Astrocyte of the cerebellum (primary cell): ENCODE data around the gene GNAT2.

Source experiments
- DNase-seq: peaks from one replicate; pipeline ENCODE4 v3.0.0-alpha.2; 2011; ENCODE audit warnings: low read depth
- H3K4me3 ChIP-seq: 2 replicates; pipeline ENCODE4 v1.5.1; 2011; ENCODE audit warnings: mild to moderate bottlenecking, low read depth, low read length, moderate library complexity
- in situ Hi-C: cut with HindIII; loops from 2 replicates; pipeline ENCODE4 v1.10.0; 2017; ENCODE audit warnings: low sequenced_read_pairs
- TF ChIP-seq, protein P1 (sequence below): IDR thresholded peaks from 2 replicates; pipeline ENCODE4 v1.5.1; 2012; ENCODE audit warnings: low read length, low read depth, moderate library complexity, mild to moderate bottlenecking; ENCODE audit errors: missing control alignments

The GNAT2 gene

DNA sequence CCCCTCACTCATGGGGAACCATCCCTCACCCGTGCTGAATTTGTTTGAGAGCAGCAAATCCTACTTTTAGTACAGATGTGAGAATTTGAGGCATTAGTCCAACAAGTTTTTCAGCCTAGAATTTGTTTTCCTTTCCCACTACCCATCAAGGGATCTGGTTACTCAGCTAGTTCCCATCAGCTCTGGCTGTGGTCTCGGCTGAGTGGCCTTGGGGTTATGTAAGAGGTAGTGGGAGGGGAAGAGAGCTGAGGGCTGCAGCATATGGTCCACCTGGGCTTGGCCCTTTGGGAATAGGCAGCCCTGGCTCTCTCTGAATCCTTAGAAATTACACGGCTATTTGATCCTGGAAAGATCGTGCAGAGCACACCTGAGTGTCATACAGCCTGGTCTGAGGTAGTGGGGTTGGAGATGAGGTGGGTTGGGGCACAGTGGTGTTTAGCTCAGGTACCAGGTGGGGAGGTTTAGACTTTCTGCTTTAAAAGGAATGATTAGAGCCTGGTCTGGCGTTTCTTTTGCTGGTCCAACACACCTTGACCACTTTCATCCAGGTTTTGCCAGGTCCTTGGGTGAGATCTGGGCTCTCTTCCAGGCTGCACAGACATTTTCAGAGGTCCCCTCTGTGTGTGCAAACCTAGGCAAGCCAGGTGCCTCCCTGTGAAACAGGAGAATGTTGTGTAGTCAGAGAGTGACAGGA, 40.7 kb upstream of the GNAT2 start:
- in situ Hi-C loops: no loop called here
- TF ChIP-seq, protein P1, sequence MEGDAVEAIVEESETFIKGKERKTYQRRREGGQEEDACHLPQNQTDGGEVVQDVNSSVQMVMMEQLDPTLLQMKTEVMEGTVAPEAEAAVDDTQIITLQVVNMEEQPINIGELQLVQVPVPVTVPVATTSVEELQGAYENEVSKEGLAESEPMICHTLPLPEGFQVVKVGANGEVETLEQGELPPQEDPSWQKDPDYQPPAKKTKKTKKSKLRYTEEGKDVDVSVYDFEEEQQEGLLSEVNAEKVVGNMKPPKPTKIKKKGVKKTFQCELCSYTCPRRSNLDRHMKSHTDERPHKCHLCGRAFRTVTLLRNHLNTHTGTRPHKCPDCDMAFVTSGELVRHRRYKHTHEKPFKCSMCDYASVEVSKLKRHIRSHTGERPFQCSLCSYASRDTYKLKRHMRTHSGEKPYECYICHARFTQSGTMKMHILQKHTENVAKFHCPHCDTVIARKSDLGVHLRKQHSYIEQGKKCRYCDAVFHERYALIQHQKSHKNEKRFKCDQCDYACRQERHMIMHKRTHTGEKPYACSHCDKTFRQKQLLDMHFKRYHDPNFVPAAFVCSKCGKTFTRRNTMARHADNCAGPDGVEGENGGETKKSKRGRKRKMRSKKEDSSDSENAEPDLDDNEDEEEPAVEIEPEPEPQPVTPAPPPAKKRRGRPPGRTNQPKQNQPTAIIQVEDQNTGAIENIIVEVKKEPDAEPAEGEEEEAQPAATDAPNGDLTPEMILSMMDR: no peak
- no peak overlapping the region for H3K4me3 ChIP-seq
- no peak for DNase-seq

DNA sequence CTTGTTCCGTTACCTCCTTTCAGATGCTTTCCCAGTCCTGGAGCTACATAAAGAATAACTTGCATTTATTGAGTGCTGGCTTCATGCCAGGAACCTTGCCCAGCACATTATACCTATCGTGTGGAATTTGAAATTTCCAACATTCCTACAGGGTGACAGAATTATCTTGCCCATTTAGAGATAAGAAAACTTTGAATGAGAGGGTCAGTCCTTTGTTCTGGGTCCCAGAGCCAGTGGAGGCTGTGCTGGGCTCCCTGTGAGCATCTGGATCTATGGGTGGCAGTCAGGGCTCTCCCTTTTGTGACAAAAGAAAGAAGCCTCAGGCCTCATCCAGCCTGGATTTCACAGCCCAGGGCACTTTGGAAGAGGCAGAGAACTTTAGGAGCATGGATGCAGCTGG, 39.7 kb upstream of the GNAT2 start:
- in situ Hi-C loops: no loop called here
- TF ChIP-seq, protein P1: no peak
- no peak overlapping the region for H3K4me3 ChIP-seq
- no peak for DNase-seq

DNA sequence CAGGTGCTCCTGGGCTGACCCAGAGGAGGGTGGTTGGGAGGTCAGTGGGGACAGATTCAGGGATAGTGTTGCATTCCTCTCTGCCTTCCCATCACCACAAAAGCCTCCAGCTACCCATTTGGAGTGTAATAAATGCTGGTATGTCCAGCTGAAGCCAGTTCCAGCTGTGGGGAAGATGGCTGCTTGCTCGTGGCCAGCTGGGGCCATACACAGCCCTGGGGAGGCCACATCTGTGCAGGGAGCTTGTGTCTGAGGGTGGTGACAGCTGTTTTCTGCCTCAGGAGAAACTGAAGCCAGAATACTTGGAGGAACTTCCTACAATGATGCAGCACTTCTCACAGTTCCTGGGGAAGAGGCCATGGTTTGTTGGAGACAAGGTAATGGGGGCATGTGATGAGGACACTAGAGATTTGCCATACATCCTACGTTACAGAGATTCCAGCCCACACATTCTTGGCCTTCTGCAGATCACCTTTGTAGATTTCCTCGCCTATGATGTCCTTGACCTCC, 39.2 kb upstream of the GNAT2 start:
- H3K4me3 ChIP-seq: no peak overlapping the region
- DNase-seq: no peak
- TF ChIP-seq, protein P1: no peak
- in situ Hi-C loops: no loop called here

DNA sequence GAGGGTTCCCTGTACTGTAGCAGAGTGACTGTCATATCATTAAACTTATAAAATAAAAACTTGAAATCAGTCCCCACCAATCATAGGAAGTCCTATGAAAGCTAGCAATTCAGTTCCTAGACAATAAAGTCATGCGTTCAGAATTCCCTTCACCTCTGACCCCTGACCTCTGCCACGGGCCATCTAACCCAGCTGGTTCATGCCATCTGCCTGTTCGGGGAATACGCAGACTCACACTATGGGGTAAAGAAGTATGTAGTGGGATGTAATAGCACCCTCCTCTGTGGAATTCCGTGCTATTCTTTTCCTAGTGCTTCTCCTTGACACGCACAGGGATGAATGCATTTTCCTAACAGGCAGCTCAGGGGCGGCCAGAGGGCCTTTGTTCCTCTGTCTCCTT, 38.6 kb upstream of the GNAT2 start:
- in situ Hi-C loops: no loop called here
- no peak for DNase-seq
- H3K4me3 ChIP-seq: no peak overlapping the region
- TF ChIP-seq, protein P1: no peak

DNA sequence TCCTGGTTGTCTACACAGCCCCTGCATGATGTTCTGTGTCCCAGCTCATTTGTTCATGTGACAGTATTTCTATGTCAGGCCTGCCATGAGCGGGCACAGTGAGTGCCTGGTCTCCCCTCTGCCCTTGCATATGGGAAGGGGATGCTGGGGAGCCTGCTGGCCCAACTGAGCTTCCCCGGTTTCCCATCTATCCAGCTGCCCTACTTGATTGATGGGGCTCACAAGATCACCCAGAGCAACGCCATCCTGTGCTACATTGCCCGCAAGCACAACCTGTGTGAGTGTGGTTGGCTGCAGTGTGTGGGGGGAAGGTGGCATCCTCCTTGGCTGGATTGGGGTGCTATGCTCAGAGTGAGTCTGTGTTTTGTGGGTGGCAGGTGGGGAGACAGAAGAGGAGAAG, 38.0 kb upstream of the GNAT2 start:
- H3K4me3 ChIP-seq: no peak overlapping the region
- TF ChIP-seq, protein P1: no peak
- in situ Hi-C loops: no loop called here

DNA sequence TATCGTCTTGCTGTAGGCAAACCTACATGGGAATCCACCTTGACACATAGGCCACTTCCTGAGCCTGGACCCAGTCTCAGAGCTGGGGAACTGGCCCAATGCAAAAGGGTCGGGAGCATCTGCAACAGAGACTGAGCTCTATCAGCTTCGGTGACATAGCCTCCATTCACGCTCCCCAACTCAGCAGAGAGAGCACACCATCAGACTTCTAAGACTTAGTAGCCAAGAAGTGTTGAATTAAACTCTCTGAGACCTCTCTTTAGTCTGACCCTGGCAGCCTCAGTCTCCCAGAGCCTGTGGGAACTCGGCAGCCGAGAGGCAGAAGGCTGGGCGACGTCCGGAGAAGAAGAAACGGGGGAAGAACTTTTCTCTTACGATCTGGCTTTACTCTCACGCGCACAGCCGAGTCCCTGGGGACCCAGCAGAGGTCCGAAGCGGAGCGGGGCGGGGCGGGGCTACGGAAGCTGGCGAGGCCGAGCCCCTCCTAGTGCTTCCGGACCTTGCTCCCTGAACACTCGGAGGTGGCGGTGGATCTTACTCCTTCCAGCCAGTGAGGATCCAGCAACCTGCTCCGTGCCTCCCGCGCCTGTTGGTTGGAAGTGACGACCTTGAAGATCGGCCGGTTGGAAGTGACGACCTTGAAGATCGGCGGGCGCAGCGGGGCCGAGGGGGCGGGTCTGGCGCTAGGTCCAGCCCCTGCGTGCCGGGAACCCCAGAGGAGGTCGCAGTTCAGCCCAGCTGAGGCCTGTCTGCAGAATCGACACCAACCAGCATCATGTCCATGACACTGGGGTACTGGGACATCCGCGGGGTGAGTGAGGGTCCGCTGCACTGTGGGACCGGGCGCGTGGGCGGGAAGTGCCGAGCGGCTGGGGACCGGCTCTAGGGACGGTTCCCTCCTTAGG, 36.5 kb upstream of the GNAT2 start, which contains the start of gene GSTM4:
GSTM4 (plus strand) TSS at position 485 of the 905 bp plus-strand sequence; CDS start at position 776, 291 bp downstream.
- in situ Hi-C loops: no loop called here
- peak within 1 kb of the TSS; percentile 69 for H3K4me3 ChIP-seq
- TF ChIP-seq, protein P1: peak; percentile 29
- no peak for DNase-seq

More for the DNA sequence above, 38.0 kb upstream of the GNAT2 start:
- DNase-seq: no peak
